OCI-LY1 (cell line): Measurements from ENCODE around the gene CSN2.
"Not testable (repeated sequence)": the region's sequence is repeated elsewhere in the genome, so short reads cannot be mapped to it uniquely, and the experiment has no call there.

Experiments
- CTCF ChIP-seq: fragments of 200-600 bp; sonication (generic), shearing (Covaris generic); IDR thresholded peaks from 2 replicates; pipeline ENCODE4 v1.5.1; 2017; ENCODE audit warnings: mild to moderate bottlenecking, antibody characterized with exemption, low read length, moderate library complexity, mixed read lengths
- EZH2 ChIP-seq: fragments of 200-600 bp; sonication (generic), shearing (Covaris generic); IDR thresholded peaks from 2 replicates; pipeline ENCODE4 v1.8.0; 2017; ENCODE audit warnings: borderline replicate concordance, mixed run types, mild to moderate bottlenecking, antibody characterized with exemption, low read length, moderate library complexity, mixed read lengths

GRCh38 chr4:69923782-69924410 lies 41.6 kb downstream of the CSN2 start:
- not testable (repeated sequence) for TF ChIP-seq CTCF, EZH2
